Hepatocyte (in vitro differentiated cells): ENCODE measurements around the gene RPUSD2. TPM values are rescaled to one million over a fixed set of nuclear protein-coding genes. Genes with fewer than 3 reads are reported as not detected.

Source experiments
- DNase-seq: peaks from one replicate; pipeline ENCODE4 v3.0.0-alpha.2; 2016; ENCODE audit warnings: low spot score
- H2AFZ ChIP-seq: fragments of 200-600 bp; sonication (generic); 2 replicates; pipeline ENCODE4 v1.6.0; 2016; ENCODE audit warnings: antibody characterized with exemption, mild to moderate bottlenecking
- H3K27ac ChIP-seq: fragments of 200-600 bp; sonication (generic); 2 replicates; pipeline ENCODE4 v1.5.1; 2016; ENCODE audit warnings: mild to moderate bottlenecking
- H3K27me3 ChIP-seq: fragments of 200-600 bp; sonication (generic); 2 replicates; pipeline ENCODE4 v1.6.1; 2016
- H3K36me3 ChIP-seq: fragments of 200-600 bp; sonication (generic); replicated peaks from 2 replicates; pipeline ENCODE4 v1.5.1; 2016; ENCODE audit warnings: low read depth; ENCODE audit not compliant: insufficient read depth
- H3K4me1 ChIP-seq: fragments of 200-600 bp; sonication (generic); 2 replicates; pipeline ENCODE4 v1.5.1; 2016; ENCODE audit warnings: mild to moderate bottlenecking, moderate library complexity; ENCODE audit not compliant: insufficient read depth
- H3K4me2 ChIP-seq: fragments of 200-600 bp; sonication (generic); 2 replicates; pipeline ENCODE4 v1.6.0; 2016
- H3K4me3 ChIP-seq: fragments of 200-600 bp; sonication (generic); 2 replicates; pipeline ENCODE4 v1.5.1; 2016; ENCODE audit warnings: mild to moderate bottlenecking
- H3K79me2 ChIP-seq: fragments of 200-600 bp; sonication (generic); 2 replicates; pipeline ENCODE4 v1.6.0; 2017; ENCODE audit warnings: mild to moderate bottlenecking
- H3K9me2 ChIP-seq: fragments of 200-600 bp; sonication (generic); replicated peaks from 2 replicates; pipeline ENCODE4 v1.6.0; 2017; ENCODE audit warnings: mild to moderate bottlenecking; ENCODE audit not compliant: insufficient read depth
- H3K9me3 ChIP-seq: fragments of 200-600 bp; sonication (generic); 2 replicates; pipeline ENCODE4 v1.5.1; 2016; ENCODE audit warnings: low read depth, mild to moderate bottlenecking
- H4K20me1 ChIP-seq: fragments of 200-600 bp; sonication (generic); 2 replicates; pipeline ENCODE4 v1.6.0; 2016; ENCODE audit warnings: mild to moderate bottlenecking; ENCODE audit not compliant: insufficient read depth, poor library complexity, severe bottlenecking
- CTCF ChIP-seq: fragments of 200-600 bp; sonication (generic); IDR thresholded peaks from 2 replicates; pipeline ENCODE4 v1.5.1; 2016; ENCODE audit warnings: antibody characterized with exemption, mild to moderate bottlenecking; ENCODE audit not compliant: poor library complexity
- EZH2 ChIP-seq: fragments of 200-600 bp; sonication (generic); IDR thresholded peaks from 2 replicates; pipeline ENCODE4 v1.6.1; 2016; ENCODE audit warnings: antibody characterized with exemption, mild to moderate bottlenecking, borderline replicate concordance
- EZH2phosphoT487 ChIP-seq: fragments of 200-600 bp; sonication (generic); IDR thresholded peaks from one replicate; pipeline ENCODE4 v1.6.1; 2018; ENCODE audit warnings: antibody characterized with exemption, mild to moderate bottlenecking, low read depth, moderate library complexity; ENCODE audit not compliant: unreplicated experiment, severe bottlenecking
- WGBS: methylation state at CpG from one replicate; pipeline ENCODE4 v1.1.6; 2016; ENCODE audit warnings: low lambda C conversion rate; ENCODE audit errors: missing lambda C conversion rate; 5-methylcytosine and 5-hydroxymethylcytosine counted together
- polyA plus RNA-seq: library from polyadenylated mRNA; unstranded; fragments of >200 nt; fragmentation: Nextera tagmentation; extraction: Ambion mirVana; gene quantifications from 2 replicates; pipeline ENCODE4 v1.2.1, GENCODE V29; 2016
- total RNA-seq: library from RNA; depleted of rRNA; stranded (reverse); fragments of >200 nt; gene quantifications from 2 replicates; pipeline ENCODE4 v1.2.3, GENCODE V29; 2014

RPUSD2 gene
- total and polyA plus RNA-seq, 2 experiments from 2014 or later: 8.6 to 11.5 TPM

DNA sequence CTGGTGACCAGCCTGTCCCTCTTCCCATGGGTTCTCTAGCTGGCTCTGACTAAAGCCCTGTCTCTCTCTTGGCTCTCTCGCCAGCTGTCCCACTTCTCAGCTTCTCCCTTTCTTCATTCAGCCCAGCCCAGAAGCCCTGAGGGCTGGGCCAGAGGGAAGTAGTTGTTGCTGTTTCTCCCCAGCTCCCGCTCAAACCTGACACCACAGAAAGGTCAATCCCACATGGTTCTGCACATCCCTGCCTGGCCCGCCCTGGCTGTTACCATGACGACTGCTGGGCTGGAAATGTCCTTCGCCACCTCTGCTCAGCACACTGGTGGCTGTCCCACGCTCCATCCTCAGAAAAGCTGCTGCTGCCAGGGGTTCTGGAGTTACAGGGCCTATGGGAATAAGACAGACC is 30.1 kb upstream of the RPUSD2 start:
- Histone ChIP-seq H3K27me3 (no peaks in the 10 kb centered on the region), H4K20me1 (no peaks in the 10 kb centered on the region), H3K9me3 (no peaks in the 10 kb centered on the region), H3K79me2 (no peaks in the 10 kb centered on the region), H3K27ac (no peak overlapping the region), H3K4me2 (no peak overlapping the region), H3K36me3 (no peaks in the 10 kb centered on the region), H2AFZ (no peak overlapping the region), H3K9me2 (no peaks in the 10 kb centered on the region), H3K4me1 (peaks cover 3% of the 10 kb centered on the region), H3K4me3 (no peak overlapping the region)
- WGBS: 83% methylated on average over 6 of the region's 6 CpGs
- no peak for TF ChIP-seq CTCF
- TF ChIP-seq EZH2phosphoT487: no peak
- no peak for TF ChIP-seq EZH2
- DNase-seq: no peak

- 87% methylated on average over 3 of the region's 3 CpGs for WGBS
- DNase-seq: no peak
- Histone ChIP-seq H3K4me3 (no peak overlapping the region), H3K4me1 (no peaks in the 10 kb centered on the region), H3K9me2 (no peaks in the 10 kb centered on the region), H3K27me3 (no peaks in the 10 kb centered on the region), H3K9me3 (no peaks in the 10 kb centered on the region), H2AFZ (no peak overlapping the region), H4K20me1 (no peaks in the 10 kb centered on the region), H3K4me2 (no peak overlapping the region), H3K79me2 (no peaks in the 10 kb centered on the region), H3K36me3 (no peaks in the 10 kb centered on the region), H3K27ac (no peak overlapping the region)
- no peak for TF ChIP-seq EZH2phosphoT487
Measured at GRCh38 chr15:40543082-40543481, 26.0 kb upstream of the RPUSD2 start.

DNA sequence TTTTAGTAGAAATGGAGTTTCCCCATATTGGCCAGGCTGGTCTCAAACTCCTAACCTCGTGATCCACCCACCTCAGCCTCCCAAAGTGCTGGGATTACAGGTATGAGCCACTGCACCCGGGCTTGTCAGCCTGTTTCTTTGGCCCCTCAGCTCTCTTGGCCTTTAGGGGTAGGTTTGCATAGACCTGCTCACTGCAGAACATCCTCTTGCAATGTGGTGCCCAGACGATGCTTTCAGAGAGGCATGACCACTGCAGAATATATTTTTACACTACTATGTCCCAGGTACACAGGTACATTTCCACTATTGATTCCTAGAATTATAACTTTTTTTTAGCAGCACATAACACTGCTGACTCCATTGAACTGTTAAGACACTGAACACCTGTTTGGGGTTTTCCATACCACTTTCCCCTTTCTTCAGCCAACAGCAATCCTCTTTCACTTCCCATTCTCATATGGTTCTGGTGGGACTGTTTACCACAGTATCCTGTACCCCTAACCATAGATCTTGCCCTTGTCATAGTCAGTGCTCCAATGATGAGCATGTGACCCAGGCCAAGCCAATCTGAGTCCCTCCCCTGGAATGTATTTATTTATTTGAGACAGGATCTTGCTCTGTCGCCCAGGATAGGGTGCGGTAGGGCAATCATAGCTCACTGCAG is 25.3 kb upstream of the RPUSD2 start:
- no peak for TF ChIP-seq EZH2phosphoT487
- no peak for TF ChIP-seq CTCF
- TF ChIP-seq EZH2: no peak
- H3K36me3 ChIP-seq: no peaks in the 10 kb centered on the region
- H4K20me1 ChIP-seq: no peaks in the 10 kb centered on the region
- no peaks in the 10 kb centered on the region for H3K27me3 ChIP-seq
- no peak overlapping the region for H2AFZ ChIP-seq
- no peak for DNase-seq
- no peak overlapping the region for H3K4me2 ChIP-seq
- WGBS: 85% methylated on average over 5 of the region's 5 CpGs
- H3K9me3 ChIP-seq: no peaks in the 10 kb centered on the region
- no peaks in the 10 kb centered on the region for H3K79me2 ChIP-seq
- H3K9me2 ChIP-seq: no peaks in the 10 kb centered on the region
- H3K4me1 ChIP-seq: no peaks in the 10 kb centered on the region
- no peak overlapping the region for H3K27ac ChIP-seq
- H3K4me3 ChIP-seq: no peak overlapping the region

DNA sequence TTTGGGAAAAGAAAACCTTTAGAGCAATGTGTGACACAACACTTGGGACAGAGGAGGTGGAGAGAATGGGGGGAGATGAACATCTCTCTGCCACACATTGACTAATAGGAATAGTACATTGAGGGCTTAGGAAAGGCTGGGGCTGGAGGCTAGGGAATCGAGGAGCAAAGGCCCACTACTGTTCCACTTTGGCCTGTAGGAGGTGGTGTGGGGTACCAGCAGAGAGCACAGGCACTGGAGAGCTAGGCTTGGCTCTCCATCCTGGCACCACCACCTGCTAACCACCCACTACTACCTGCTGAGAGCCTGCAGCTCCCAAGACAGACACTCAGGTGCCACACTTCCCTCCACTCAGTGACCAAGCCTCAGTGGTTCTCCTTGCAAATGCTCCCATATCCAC is 23.6 kb upstream of the RPUSD2 start:
- Histone ChIP-seq H2AFZ (no peak overlapping the region), H3K4me3 (no peak overlapping the region), H3K27me3 (no peaks in the 10 kb centered on the region), H3K4me1 (no peaks in the 10 kb centered on the region), H3K9me2 (no peaks in the 10 kb centered on the region), H3K36me3 (no peaks in the 10 kb centered on the region), H3K4me2 (no peak overlapping the region), H3K27ac (no peak overlapping the region), H3K9me3 (no peaks in the 10 kb centered on the region), H4K20me1 (no peaks in the 10 kb centered on the region), H3K79me2 (no peaks in the 10 kb centered on the region)
- 85% methylated on average over 1 of the region's 1 CpG for WGBS
- no peak for DNase-seq
- TF ChIP-seq CTCF (no peak), EZH2phosphoT487 (no peak), EZH2 (no peak)
